Measurements from ENCODE around the gene ST7. TPM values are rescaled to one million over a fixed set of nuclear protein-coding genes. Genes with fewer than 3 reads are reported as not detected.

ST7 gene
- total RNA-seq, 2 experiments from 2014 or later: 5.2 to 5.9 TPM

DNA sequence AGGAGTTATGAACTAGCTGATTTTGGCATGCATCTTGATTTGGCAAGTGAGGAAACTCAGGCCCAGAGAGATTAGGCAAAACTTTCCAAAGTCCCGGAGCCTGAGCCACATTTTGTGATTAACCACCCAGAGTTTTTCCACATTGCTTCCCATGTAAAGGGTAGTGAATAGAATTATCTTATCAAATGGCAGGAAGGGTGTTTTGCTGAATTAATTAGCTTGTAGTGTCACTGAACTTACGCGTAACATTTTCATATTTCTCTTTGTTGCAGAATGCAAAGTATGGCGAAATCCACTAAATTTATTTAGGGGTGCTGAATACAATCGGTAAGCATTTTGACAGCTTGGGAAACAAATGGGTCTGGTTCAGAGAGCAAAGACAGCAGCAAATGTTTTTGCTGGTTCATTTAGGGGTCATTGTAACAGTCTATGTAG lies 176.2 kb downstream of the ST7 start:
- H3K27ac Mint-ChIP-seq: no peak overlapping the region
- no peak for DNase-seq
- H3K27me3 Mint-ChIP-seq (ENCODE audit: low read depth): no peaks in the 10 kb centered on the region
- H3K9me3 Mint-ChIP-seq (ENCODE audit: insufficient read depth): no peaks in the 10 kb centered on the region
- ChIA-PET CTCF (interaction anchor here (1.3 to 3.2 kb wide), 5 partner anchors 8 to 199 kb away, joined by 3 to 16 read pairs (median 7); no protein-coding TSS in a partner anchor), POLR2A (no interaction called here)
- no peak overlapping the region for H3K4me3 Mint-ChIP-seq
- ATAC-seq: no peak
- H3K4me1 Mint-ChIP-seq (ENCODE audit: low read depth): peaks cover 7% of the 10 kb centered on the region
- H3K36me3 Mint-ChIP-seq (ENCODE audit: low read depth): no peaks in the 10 kb centered on the region

DNA sequence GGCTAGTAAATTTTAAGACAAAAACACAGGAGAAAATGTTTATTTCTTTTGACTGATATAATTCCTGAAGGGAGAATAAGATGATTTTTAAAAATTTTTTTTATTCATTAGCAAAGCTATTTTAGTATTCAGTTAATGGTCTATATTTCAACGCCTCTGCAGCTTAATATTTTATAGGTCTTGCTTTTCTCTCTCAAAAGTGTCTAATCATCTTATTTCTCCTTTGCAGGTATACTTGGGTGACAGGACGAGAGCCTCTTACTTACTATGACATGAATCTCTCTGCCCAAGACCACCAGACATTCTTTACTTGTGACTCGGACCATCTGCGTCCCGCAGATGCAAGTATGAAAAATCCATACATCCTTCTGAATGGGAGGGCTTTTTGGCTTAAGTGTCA lies 177.0 kb downstream of the ST7 start:
- CTCF ChIA-PET: interaction anchor here (1.3 to 3.2 kb wide), 5 partner anchors 9 to 200 kb away, joined by 3 to 16 read pairs (median 7); no protein-coding TSS in a partner anchor
- no peak overlapping the region for H3K27ac Mint-ChIP-seq

DNA sequence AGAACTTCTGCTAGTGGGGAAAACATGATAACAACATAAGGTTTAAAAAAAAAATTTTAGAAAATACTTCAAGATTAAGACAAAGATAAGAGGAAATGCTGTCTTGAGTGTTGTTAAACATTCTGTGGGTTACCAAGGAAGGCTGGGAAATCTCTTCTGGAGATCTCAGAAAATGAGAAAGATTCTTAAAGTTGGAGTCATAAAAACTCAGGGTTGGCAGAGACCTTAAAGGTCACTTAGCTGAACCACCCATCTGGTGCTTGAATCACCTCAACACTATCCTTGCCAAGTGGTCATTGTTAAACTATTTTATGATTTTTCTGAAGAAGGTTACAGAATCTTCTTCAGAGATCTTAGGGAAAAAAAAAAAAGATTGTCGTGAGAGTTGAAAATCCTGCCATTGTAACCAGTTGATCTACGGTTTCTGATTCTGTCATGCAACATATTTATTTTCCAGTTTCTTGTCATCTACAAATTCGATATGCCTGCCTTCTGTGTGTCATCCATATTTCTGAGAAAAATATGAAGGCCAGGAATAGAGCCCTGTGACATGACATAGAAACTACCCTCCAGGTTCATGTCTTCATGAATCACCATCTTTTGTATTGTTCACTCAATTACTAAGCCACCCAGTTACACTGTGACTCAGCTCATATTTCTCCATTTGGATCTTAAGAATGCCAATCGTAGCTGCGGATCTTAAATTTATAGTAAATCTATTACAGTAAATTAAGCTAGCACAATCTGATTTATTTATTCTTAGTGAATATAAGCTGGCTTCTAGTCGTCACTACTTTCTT lies 179.2 kb downstream of the ST7 start:
- ChIA-PET CTCF (interaction anchor here (0.6 kb wide), 1 partner anchor 54 kb away, joined by 3 read pairs; no protein-coding TSS in a partner anchor), POLR2A (no interaction called here)
- DNase-seq (no peak), ATAC-seq (no peak)
- H3K4me3 Mint-ChIP-seq: no peak overlapping the region
- H3K36me3 Mint-ChIP-seq (ENCODE audit: low read depth): no peaks in the 10 kb centered on the region
- no peaks in the 10 kb centered on the region for H3K9me3 Mint-ChIP-seq (ENCODE audit: insufficient read depth)
- H3K27me3 Mint-ChIP-seq (ENCODE audit: low read depth): no peaks in the 10 kb centered on the region
- H3K4me1 Mint-ChIP-seq (ENCODE audit: low read depth): peaks cover 10% of the 10 kb centered on the region
- no peak overlapping the region for H3K27ac Mint-ChIP-seq

More for the DNA sequence above, 177.0 kb downstream of the ST7 start:
- H3K36me3 Mint-ChIP-seq (ENCODE audit: low read depth): no peaks in the 10 kb centered on the region
- H3K9me3 Mint-ChIP-seq (ENCODE audit: insufficient read depth): no peaks in the 10 kb centered on the region
- ATAC-seq: no peak
- no peak for DNase-seq
- peaks cover 10% of the 10 kb centered on the region for H3K4me1 Mint-ChIP-seq (ENCODE audit: low read depth)
- POLR2A ChIA-PET: no interaction called here
- no peaks in the 10 kb centered on the region for H3K27me3 Mint-ChIP-seq (ENCODE audit: low read depth)
- H3K4me3 Mint-ChIP-seq: no peak overlapping the region

DNA sequence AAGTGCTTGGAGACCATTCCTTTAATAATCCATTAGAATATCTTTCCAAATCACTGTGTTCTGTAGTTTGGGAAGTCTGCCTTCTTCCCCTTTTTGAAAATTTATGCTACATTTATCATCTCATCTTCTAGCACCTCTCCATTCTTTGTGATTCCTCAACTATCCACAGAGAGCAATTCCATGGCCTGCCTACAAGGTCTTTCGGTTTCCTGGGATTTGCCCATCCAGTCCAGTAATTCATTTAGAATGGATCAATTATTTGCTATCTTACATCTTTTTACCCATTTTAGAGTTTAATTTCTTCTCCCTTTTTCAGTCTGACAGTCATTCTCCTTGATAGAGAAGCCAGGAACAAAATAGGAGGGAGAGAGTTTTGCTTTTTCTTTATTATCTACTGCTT lies 179.8 kb downstream of the ST7 start:
- Mint-ChIP-seq H3K36me3 (ENCODE audit: low read depth) (no peaks in the 10 kb centered on the region), H3K27ac (no peak overlapping the region), H3K4me3 (no peak overlapping the region), H3K27me3 (ENCODE audit: low read depth) (no peaks in the 10 kb centered on the region), H3K9me3 (ENCODE audit: insufficient read depth) (no peaks in the 10 kb centered on the region), H3K4me1 (ENCODE audit: low read depth) (peaks cover 10% of the 10 kb centered on the region)
- POLR2A ChIA-PET: no interaction called here
- ATAC-seq (no peak), DNase-seq (no peak)
- CTCF ChIA-PET: interaction anchor here (0.6 kb wide), 1 partner anchor 55 kb away, joined by 3 read pairs; no protein-coding TSS in a partner anchor

DNA sequence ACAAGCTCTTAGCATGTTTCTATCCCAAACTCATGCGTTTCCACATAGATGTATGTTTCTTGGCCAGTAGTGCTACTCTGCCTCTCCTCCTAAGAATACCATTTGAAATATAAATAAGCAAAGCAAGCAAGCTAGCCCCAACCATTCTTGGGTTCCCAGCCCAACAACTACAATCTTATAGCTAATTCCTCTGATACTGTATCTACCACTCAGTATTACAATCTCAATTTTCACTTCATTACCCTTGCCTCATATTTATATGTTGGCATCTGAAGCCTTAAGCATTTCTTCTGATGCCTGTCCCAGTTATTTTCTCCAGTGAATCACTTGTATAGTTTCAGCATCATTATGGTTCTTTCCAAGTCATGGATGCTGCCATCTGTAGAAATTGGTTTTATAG lies 181.1 kb downstream of the ST7 start:
- POLR2A ChIA-PET: no interaction called here
- H3K36me3 Mint-ChIP-seq (ENCODE audit: low read depth): no peaks in the 10 kb centered on the region
- H3K9me3 Mint-ChIP-seq (ENCODE audit: insufficient read depth): no peaks in the 10 kb centered on the region
- DNase-seq (no peak), ATAC-seq (no peak)
- no peaks in the 10 kb centered on the region for H3K27me3 Mint-ChIP-seq (ENCODE audit: low read depth)
- H3K27ac Mint-ChIP-seq: no peak overlapping the region
- no peak overlapping the region for H3K4me3 Mint-ChIP-seq
- CTCF ChIA-PET: interaction anchor here (0.6 to 1.8 kb wide), 5 partner anchors 9 to 151 kb away, joined by 3 to 12 read pairs (median 4); no protein-coding TSS in a partner anchor
- peaks cover 10% of the 10 kb centered on the region for H3K4me1 Mint-ChIP-seq (ENCODE audit: low read depth)

DNA sequence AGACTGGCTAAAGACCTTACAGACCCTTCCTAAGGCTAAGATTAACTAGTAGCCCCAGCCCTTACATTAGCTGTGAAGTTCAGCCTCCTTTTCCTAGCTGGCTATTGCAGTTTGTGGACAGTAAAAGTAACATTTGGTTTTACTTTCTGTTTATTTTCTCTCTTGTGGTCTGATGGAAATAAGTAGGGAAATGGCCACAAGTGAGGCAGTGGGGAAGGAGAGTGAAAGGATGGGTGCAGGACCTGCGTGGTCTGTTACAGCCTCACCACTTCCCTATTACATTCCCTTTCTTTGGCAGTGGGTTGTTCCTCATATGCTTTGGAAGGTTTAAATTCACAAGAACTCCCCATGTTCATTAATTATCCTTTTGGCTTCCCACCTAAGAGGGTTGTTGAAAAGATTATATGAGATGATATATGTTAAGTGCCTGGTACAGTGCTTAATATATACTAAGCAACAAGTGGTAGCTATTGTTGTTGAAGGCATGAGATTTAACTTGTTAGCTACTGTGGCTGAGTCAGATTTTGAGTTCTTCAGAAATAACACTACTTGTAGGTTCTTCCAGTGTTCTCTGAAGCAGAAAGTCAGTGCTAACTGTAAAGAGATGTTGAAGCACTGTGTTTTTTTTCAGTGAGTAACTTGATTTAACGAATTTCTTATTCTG lies 181.7 kb downstream of the ST7 start:
- H3K4me1 Mint-ChIP-seq (ENCODE audit: low read depth): peaks cover 10% of the 10 kb centered on the region
- H3K27me3 Mint-ChIP-seq (ENCODE audit: low read depth): no peaks in the 10 kb centered on the region
- ATAC-seq: no peak
- no peak overlapping the region for H3K4me3 Mint-ChIP-seq
- CTCF ChIA-PET: interaction anchor here (0.6 to 1.9 kb wide), 6 partner anchors 8 to 152 kb away, joined by 3 to 12 read pairs (median 4); no protein-coding TSS in a partner anchor
- no peaks in the 10 kb centered on the region for H3K36me3 Mint-ChIP-seq (ENCODE audit: low read depth)
- H3K9me3 Mint-ChIP-seq (ENCODE audit: insufficient read depth): no peaks in the 10 kb centered on the region
- H3K27ac Mint-ChIP-seq: no peak overlapping the region
- DNase-seq: no peak
- POLR2A ChIA-PET: no interaction called here

DNA sequence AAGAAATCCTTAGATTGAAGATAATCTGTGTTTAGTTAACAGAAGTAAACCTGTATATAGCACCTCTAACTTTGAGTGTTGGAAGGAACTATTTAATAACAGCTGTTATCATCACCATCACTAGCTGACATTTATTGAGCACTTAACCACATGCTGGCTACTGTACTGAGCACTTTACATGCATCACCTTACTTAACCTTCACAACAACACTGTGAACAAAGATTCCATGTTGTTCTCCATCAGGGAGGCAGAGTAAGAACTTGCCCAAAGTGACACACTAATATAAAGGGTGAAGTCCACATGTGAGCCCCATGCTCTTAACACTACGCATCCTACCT lies 182.2 kb downstream of the ST7 start:
- CTCF ChIA-PET: interaction anchor here (1.8 to 1.9 kb wide), 2 partner anchors 8 to 10 kb away, joined by 5 to 12 read pairs; no protein-coding TSS in a partner anchor
- no peaks in the 10 kb centered on the region for H3K9me3 Mint-ChIP-seq (ENCODE audit: insufficient read depth)
- no peak overlapping the region for H3K4me3 Mint-ChIP-seq
- no peaks in the 10 kb centered on the region for H3K36me3 Mint-ChIP-seq (ENCODE audit: low read depth)
- POLR2A ChIA-PET: no interaction called here
- ATAC-seq (no peak), DNase-seq (no peak)
- peaks cover 10% of the 10 kb centered on the region for H3K4me1 Mint-ChIP-seq (ENCODE audit: low read depth)
- H3K27me3 Mint-ChIP-seq (ENCODE audit: low read depth): no peaks in the 10 kb centered on the region
- H3K27ac Mint-ChIP-seq: no peak overlapping the region

DNA sequence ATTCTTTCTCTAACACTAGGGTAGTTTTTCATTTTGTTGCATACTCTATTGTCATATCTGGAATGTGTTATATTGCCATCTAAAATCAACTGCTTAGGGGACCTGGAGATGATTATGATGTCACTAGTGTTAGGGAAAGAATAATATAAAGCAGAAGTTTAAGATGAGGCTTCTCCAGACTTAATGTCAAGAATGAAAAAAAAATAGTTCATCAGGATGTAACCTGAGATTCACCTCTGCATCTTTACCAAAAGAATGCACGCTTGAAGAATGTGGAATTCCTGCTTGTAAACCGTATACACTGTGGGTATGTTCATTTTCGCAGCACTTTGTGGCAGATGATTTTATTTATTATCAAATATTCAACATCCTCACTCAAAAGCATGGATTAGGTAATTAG lies 184.6 kb downstream of the ST7 start:
- CTCF ChIA-PET: no interaction called here
- DNase-seq: no peak
- no peak overlapping the region for H3K4me3 Mint-ChIP-seq
- no peak overlapping the region for H3K27ac Mint-ChIP-seq
- H3K36me3 Mint-ChIP-seq (ENCODE audit: low read depth): no peaks in the 10 kb centered on the region
- ATAC-seq: no peak
- peaks cover 12% of the 10 kb centered on the region for H3K4me1 Mint-ChIP-seq (ENCODE audit: low read depth)
- no peaks in the 10 kb centered on the region for H3K27me3 Mint-ChIP-seq (ENCODE audit: low read depth)
- POLR2A ChIA-PET: no interaction called here
- no peaks in the 10 kb centered on the region for H3K9me3 Mint-ChIP-seq (ENCODE audit: insufficient read depth)

DNA sequence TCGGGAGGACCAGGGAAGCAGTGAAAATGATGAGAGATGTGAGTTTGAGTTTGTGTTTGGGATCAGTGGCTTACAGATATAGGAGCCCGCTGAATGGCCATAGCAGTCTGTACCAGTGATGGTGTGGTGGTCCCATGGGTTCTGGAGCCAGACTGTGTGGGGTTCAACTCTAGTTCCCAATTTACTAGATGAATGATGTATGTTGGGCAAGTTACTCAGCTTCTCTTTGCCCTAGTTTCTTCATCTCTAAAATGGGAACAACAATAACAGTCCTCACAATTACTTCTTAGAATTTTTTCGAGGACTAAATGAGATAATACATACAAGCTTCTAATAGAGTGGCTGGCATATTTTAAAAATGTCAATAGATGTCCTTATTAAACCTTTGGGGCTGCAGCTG lies 185.2 kb downstream of the ST7 start:
- H3K27ac Mint-ChIP-seq: no peak overlapping the region
- POLR2A ChIA-PET: no interaction called here
- ATAC-seq: no peak
- H3K9me3 Mint-ChIP-seq (ENCODE audit: insufficient read depth): no peaks in the 10 kb centered on the region
- CTCF ChIA-PET: no interaction called here
- H3K4me3 Mint-ChIP-seq: no peak overlapping the region
- no peaks in the 10 kb centered on the region for H3K27me3 Mint-ChIP-seq (ENCODE audit: low read depth)
- DNase-seq: no peak
- no peaks in the 10 kb centered on the region for H3K36me3 Mint-ChIP-seq (ENCODE audit: low read depth)
- H3K4me1 Mint-ChIP-seq (ENCODE audit: low read depth): peaks cover 18% of the 10 kb centered on the region

DNA sequence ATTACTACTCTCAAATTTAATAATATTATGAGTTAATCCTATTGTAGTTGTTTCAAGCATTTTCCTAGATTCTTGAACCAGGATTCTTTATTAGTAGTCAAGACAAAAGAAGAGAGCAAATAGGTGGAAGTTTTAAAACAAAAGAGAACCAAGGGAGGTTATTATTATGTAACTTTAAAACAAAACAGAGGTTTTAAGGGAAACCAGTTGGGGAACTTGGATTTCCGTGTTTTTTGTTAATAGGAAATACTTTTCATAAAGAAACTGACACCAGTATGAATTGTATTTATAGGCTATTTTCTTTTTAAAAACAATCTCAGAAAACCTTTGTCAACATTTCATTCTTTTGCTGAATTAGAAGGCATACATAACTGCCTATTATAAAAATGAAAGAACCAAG lies 185.7 kb downstream of the ST7 start:
- no peaks in the 10 kb centered on the region for H3K27me3 Mint-ChIP-seq (ENCODE audit: low read depth)
- H3K4me1 Mint-ChIP-seq (ENCODE audit: low read depth): peaks cover 19% of the 10 kb centered on the region
- H3K4me3 Mint-ChIP-seq: no peak overlapping the region
- CTCF ChIA-PET: no interaction called here
- DNase-seq: no peak
- H3K27ac Mint-ChIP-seq: no peak overlapping the region
- H3K36me3 Mint-ChIP-seq (ENCODE audit: low read depth): no peaks in the 10 kb centered on the region
- ATAC-seq: no peak
- POLR2A ChIA-PET: no interaction called here
- H3K9me3 Mint-ChIP-seq (ENCODE audit: insufficient read depth): no peaks in the 10 kb centered on the region

DNA sequence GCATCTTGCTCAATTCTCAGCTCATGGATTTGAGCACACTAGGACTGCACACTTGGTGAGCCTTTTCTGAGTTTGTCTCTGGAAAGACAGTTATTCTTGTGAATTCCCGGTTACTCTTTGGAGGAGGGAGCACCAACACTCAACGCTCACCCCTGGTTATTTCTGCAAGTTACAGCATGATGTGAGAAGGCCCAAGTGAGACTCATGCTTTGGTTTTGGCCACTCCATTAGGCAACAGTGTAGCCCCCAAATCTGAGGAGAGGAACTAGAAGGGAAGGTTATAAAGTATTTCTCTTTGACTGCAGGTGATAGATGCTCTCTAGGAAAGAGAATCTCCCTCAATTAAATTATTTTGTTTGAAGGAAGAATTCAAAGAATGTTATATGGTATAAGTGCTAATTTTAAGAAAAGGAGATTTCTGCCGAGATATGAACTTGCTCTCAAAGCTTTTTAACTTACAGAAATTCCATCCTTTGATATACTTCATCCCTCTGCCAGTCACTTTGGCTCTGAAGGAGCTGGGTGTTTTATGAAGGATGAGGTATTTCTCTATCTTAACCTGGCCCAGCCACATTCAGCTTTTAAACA lies 186.2 kb downstream of the ST7 start:
- peaks cover 16% of the 10 kb centered on the region for H3K4me1 Mint-ChIP-seq (ENCODE audit: low read depth)
- H3K27me3 Mint-ChIP-seq (ENCODE audit: low read depth): no peaks in the 10 kb centered on the region
- H3K27ac Mint-ChIP-seq: no peak overlapping the region
- ATAC-seq (no peak), DNase-seq (no peak)
- no peaks in the 10 kb centered on the region for H3K9me3 Mint-ChIP-seq (ENCODE audit: insufficient read depth)
- POLR2A ChIA-PET: no interaction called here
- no peaks in the 10 kb centered on the region for H3K36me3 Mint-ChIP-seq (ENCODE audit: low read depth)
- CTCF ChIA-PET: no interaction called here
- H3K4me3 Mint-ChIP-seq: no peak overlapping the region

DNA sequence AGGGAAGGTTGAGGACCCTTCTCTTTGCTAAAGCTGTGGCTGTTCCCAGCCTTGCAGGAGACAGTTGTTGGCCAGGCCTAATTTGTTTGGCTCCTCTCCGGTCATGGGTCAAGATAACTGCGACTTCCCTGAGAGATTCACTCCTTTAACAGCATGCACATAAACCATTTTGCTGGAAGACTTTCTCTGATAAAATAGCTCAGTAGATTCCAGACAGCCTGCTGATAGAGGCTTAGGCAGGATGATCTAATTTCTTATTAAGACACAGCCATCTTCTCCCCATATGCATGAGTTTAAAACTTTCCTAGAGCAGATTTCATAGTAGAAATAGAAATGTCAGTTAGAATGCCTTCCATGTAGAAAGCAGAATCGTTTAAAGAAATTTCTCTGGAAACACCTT lies 187.6 kb downstream of the ST7 start:
- Mint-ChIP-seq H3K4me1 (ENCODE audit: low read depth) (peaks cover 13% of the 10 kb centered on the region), H3K27ac (no peak overlapping the region), H3K36me3 (ENCODE audit: low read depth) (no peaks in the 10 kb centered on the region), H3K9me3 (ENCODE audit: insufficient read depth) (no peaks in the 10 kb centered on the region), H3K4me3 (no peak overlapping the region), H3K27me3 (ENCODE audit: low read depth) (no peaks in the 10 kb centered on the region)
- ChIA-PET POLR2A (no interaction called here), CTCF (interaction anchor here (2.1 kb wide), 1 partner anchor 13 kb away, joined by 7 read pairs; no protein-coding TSS in a partner anchor)
- ATAC-seq (no peak), DNase-seq (no peak)
